Fibroblast of skin of back (primary cell): Measurements from ENCODE around the gene PSMF1. TPM values are rescaled to one million over a fixed set of nuclear protein-coding genes. Genes with fewer than 3 reads are reported as not detected.

Experiments
- DNase-seq: peaks from one replicate; pipeline ENCODE4 v3.0.0-alpha.2; 2013
- polyA plus RNA-seq, 2 experiments: library from polyadenylated mRNA; unstranded; fragments of 120-200 nt; gene quantifications; one replicate each; pipeline ENCODE4 v1.2.1, GENCODE V29; 2013; ENCODE audit not compliant: insufficient read length in 2 of 2

PSMF1 gene, protein sequence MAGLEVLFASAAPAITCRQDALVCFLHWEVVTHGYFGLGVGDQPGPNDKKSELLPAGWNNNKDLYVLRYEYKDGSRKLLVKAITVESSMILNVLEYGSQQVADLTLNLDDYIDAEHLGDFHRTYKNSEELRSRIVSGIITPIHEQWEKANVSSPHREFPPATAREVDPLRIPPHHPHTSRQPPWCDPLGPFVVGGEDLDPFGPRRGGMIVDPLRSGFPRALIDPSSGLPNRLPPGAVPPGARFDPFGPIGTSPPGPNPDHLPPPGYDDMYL
- polyA plus RNA-seq (2013, experiment 1 of 2; ENCODE audit: insufficient read length): 149 TPM
- polyA plus RNA-seq (2013, experiment 2 of 2; ENCODE audit: insufficient read length): 133 TPM

- peak; percentile 88 for DNase-seq
These were observed at the start of gene PSMF1 for GRCh38 chr20:1118336-1119127. PSMF1 (plus strand) TSS chr20:1118602; CDS start chr20:1118774, 172 bp downstream.

GRCh38 chr20:1072258-1072657, 46.1 kb upstream of the PSMF1 start:
- DNase-seq: no peak

DNA sequence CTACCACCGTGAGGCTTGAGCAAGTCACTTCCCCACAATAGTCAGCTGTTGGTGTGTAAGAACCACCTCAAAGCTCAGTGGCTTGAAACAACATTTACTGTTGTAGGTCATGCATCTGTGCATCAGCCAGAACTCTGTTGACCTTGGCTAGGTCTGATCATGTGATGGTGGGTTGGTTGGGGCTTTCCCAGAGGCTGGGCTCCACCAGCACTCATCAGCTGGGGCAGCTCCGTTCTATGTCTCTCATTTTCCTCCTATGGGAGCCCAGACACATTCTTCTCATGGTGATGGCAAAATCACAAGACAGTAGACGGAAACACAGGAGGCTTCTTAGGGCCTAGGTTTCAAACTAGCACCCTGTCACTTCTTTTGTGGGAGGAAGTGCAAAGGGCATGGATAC, 42.8 kb upstream of the PSMF1 start:
- no peak for DNase-seq

DNA sequence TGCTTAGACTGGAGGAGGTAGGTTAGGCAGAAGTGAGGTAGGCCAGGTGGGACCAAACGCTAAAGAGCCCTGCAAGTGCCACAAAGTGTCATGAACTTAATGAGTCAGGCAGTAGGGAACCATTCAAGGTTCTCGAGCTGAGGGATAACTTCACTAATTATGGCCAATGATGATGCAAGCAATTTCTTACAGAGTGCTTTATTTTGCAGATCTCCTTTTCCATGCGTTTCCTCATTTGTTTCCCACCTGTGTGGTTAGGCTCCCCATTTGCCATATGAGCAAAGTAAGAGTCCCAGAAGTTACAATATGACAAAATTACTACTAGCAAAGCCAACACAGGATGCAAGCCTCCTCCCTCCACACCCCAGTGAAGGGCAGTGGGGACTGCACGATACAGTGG, 36.5 kb upstream of the PSMF1 start:
- no peak for DNase-seq

- no peak for DNase-seq
These were observed 34.8 kb upstream of the PSMF1 start for GRCh38 chr20:1083431-1084080.

DNA sequence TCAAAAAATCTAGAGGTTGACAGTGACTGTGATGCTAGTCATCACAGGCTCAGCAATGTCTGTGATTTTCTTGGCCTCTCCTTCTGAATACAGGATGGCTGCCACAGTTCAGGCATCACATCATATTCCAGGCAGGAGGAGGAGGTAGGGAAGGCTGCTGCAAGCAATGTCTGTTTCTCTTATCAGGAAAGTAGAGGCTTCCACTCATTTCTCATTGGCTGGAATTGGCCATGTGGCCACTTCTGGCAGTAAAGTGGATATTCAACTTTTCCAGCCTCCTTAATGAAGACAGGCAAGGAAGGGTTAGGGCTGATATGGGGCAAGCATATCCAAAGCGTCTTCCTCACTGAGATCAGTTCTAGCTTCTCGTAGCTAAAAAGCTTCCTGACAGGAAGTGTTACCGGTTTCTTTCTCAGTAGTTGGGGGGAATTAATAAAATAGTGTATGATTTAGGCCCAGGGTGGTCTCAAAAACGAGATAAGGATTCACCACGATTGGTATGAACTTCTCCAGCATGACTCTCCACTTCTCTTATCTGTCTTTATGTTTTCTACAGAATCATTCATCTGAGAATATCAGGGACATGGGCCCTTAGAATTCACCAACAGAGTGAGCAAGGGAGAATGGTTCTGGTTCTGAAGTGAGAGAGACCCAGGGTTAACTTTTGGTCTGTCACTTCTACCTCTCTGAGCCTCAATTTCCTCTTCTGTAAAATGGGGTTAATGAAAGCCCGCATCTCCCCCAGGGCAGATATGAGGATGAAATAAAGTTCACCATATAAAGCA, 32.7 kb upstream of the PSMF1 start:
- DNase-seq: no peak

DNA sequence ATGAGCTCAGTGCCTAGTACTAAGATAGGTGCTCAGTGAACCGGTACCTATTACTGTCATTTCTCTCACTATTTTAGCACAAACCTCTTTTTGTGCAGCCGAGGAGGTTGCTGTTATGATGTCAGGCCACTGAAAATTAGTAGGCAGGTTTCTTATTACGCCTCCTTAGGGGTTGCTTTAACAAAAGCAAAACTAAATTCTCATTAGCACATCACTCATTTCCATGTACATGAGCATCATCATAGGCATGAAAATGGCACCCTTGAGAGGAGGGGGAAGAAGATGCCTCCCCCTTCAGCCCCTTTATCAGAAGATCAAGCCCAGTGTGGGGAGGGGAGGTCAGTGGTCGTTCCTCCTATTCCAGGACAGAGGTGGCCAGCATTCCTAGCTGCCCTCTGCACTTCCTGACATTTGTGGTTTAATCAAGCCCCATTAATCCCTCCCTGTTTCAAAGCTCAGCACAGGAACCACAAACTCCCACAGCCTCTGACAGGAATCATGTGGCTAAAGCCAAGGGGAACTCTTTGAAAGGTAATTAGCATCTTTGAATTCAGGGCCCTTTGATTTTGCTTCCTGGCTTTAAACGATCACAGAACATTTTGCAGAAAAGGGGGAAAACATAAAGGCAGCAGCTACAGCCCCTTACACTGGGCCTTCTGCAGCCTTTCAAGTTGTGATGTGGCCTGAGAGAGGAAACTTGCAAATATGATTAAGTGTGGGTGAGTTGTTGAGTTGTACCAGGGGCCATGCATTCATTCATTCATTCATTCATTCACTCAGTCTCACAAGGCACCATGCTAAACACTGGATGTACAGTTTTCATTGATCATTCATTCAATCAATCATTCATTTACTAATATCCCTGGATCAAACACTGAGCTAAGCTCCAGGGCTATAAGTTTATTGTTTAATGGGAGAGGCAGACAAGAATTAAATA, 31.9 kb upstream of the PSMF1 start:
- no peak for DNase-seq

DNA sequence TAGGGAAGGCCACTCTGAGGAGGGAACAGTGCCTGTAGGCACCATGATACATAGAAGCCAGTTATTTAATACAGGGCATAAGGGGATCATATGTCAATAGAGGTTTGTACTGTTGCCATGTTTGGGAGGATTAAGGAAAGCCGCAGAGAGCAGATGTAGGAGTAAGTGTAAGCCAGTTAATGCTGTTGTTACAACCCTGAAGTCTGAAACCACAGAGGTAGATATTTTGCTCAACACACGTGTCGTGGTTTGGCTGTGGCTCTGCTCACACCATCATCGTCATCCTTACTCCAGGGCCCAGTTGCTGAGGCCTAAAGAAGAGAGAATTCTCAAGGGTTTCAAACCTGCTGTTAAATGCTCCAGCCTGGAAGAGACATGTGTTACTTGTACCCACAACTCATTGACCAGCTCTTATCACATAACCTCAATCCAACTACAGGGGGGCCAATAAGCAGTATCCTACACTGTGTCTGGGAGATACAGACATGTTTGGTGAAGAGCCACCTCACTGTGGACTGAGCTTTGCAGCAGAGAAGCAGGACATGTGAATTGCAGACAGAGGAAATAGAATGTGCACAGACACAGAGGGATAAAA, 31.0 kb upstream of the PSMF1 start:
- no peak for DNase-seq

GRCh38 chr20:1094751-1095150, 23.7 kb upstream of the PSMF1 start:
- DNase-seq: peak; percentile 18

DNA sequence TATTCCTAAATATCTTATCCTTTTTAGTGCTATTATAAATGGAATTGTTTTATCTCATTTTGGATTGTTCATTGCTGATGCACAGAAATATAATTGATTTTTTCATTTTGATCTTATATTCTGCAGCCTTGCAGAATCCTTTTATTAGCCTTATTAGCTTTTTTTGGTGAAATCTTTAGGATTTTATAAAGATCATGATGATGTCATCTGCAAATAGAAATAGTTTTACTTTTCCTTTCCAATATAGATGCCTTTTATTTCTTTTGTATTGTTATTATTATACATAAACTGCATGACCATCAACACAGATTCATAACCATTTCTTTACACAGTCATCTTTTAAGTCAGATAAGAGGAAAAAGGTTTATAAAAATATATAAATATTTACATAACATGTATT, 16.9 kb upstream of the PSMF1 start:
- no peak for DNase-seq

DNA sequence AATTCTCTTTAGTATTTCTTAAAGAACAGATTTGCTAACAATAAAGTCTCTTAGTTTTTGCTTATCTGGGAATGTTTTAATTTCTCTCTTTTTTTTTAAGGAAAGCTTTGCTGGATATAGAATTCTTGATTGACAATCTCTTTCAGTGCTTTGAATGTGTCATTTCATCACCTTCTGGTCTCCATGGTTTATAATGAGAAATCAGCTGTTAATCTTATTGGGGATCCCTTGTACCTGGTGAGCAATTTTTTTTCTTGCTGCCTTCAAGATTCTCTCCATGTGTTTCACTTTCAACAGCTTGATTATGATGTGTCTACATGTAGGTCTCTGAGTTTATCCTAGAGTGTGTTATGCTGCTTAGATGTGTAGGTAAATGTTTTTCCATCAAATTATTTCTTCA, 16.4 kb upstream of the PSMF1 start:
- DNase-seq: no peak

- DNase-seq: no peak
These were observed 14.7 kb upstream of the PSMF1 start for GRCh38 chr20:1103751-1104150.

DNA sequence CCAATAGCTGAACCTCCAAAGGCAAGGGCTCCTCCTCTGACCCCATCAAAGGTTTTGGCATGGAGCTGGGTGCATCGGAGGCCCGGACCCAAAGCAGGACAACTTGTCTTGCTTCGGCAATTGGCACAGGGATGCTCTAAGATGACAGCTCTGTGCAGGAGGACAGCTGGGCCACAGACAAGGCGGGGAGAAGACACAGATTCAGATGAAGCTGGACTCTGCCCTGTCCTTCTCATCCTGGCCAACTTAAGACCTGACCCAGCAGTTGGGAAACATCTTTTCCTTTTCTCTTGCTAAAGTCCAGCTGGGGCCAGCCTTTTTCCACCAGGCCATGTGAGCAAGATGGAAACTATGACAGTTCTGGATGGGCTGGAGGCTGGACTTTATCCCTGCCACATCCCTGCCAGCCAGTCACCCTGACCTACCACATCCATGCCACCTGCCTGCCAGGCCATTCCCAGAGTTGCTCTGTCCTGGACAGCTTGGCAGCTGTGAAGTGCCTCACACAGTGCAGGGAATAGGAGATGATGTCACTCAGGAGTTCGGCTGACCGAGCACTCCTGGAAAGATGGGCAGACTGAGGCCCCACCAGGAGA, 12.7 kb upstream of the PSMF1 start:
- DNase-seq: no peak

- no peak for DNase-seq
These were observed 11.2 kb upstream of the PSMF1 start for GRCh38 chr20:1107176-1107575.

DNA sequence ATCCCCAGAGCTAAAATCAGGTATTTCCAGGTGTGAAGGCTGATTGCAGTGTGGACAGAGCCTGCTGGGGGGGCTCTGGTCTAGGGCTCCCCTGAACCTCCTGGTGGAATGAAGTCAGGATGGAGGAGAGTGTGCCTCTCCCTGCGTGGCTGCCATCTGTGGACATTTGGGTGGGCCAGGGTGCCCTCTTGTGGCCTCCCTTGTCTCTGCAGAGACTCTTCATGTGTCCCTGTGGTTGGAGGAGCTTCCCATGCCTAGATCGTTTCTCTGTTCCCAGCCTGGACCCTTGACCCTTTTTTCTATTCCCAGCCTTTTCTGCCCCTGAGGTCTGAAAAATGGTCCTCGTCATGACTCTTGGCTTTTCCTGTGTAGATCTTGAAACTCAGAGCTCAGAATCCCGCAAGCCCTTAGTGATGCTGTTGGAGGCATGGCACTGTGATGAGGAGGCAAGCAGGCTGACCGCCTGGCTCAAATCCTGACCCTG, 9.9 kb upstream of the PSMF1 start:
- peak; percentile 43 for DNase-seq

GRCh38 chr20:1112908-1113307, 5.5 kb upstream of the PSMF1 start:
- DNase-seq: no peak

DNA sequence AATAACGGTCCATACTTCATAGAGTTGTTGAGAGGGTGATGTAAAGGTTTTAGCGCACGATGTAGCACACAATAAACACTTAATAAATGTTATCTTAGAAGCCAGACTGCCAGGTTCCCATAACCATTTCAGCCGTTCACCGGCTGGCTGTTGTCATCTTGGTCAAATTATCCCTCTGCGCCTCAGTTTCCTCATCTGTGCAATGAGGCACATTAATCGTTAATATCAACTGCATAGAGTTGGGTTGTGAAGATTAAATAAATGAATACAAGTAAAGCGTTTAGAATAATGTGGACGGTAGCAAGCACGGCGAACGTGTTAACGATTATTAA, 432 bp upstream of the PSMF1 start:
- no peak for DNase-seq

- DNase-seq: no peak
These were observed 715 bp downstream of the PSMF1 start for GRCh38 chr20:1119128-1119505.

- no peak for DNase-seq
These were observed 1.1 kb downstream of the PSMF1 start for GRCh38 chr20:1119524-1119923.

GRCh38 chr20:1121429-1121828, 3.0 kb downstream of the PSMF1 start:
- DNase-seq: no peak
